OCI-LY1 (cell line): ENCODE data around the gene PNPLA3.

Source experiments
- CTCF ChIP-seq: fragments of 200-600 bp; sonication (generic), shearing (Covaris generic); IDR thresholded peaks from 2 replicates; pipeline ENCODE4 v1.5.1; 2017; ENCODE audit warnings: mild to moderate bottlenecking, antibody characterized with exemption, low read length, moderate library complexity, mixed read lengths
- EZH2 ChIP-seq: fragments of 200-600 bp; sonication (generic), shearing (Covaris generic); IDR thresholded peaks from 2 replicates; pipeline ENCODE4 v1.8.0; 2017; ENCODE audit warnings: borderline replicate concordance, mixed run types, mild to moderate bottlenecking, antibody characterized with exemption, low read length, moderate library complexity, mixed read lengths

DNA sequence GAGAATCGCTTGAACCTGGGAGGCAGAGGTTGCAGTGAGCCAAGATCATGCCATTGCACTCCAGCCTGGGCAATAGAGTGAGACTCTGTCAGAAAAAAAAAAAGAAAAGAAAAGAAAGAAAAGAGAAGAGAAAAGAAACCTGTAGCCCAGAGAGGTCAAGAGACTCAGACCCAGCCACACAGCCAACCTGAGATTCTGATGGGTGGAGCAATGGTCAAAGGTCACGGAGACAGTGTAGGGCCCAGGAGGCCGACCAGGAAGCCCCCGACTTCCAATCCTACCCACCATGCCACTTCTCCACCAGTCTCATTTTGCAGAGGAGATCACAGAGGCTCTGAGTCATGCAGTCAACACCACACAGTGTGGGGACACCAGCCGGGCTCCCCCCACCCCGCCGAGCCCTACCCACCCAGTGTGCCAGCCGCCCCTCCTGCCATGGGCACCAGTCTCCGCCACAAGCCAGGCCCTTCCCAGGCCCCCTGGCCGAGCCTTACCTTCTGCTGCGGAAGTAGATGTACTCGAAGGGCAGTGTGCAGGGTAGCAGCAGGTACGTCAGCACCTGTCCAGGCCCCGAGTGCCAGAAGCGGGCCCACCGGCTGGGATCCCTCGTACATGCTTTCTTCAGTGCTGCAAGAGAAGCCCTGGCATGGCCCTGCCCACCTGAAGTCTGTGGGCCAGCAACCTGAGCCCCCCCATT is 39.7 kb upstream of the PNPLA3 start:
- TF ChIP-seq CTCF (no peak), EZH2 (no peak)
